DOHH2 (cell line): Measurements from ENCODE around the gene LRP10.

Experiments
- EZH2phosphoT487 ChIP-seq: fragments of 200-600 bp; sonication (generic); IDR thresholded peaks from 2 replicates; pipeline ENCODE4 v1.6.1; 2017; ENCODE audit warnings: borderline replicate concordance, mild to moderate bottlenecking, antibody characterized with exemption, low read length, moderate library complexity, mixed read lengths
- TF ChIP-seq, protein P1 (sequence below): fragments of 200-600 bp; sonication (generic); IDR thresholded peaks from one replicate; pipeline ENCODE4 v1.5.1; 2014; ENCODE audit warnings: antibody characterized with exemption, mild to moderate bottlenecking, low read depth, low read length; ENCODE audit not compliant: poor library complexity, severe bottlenecking

DNA sequence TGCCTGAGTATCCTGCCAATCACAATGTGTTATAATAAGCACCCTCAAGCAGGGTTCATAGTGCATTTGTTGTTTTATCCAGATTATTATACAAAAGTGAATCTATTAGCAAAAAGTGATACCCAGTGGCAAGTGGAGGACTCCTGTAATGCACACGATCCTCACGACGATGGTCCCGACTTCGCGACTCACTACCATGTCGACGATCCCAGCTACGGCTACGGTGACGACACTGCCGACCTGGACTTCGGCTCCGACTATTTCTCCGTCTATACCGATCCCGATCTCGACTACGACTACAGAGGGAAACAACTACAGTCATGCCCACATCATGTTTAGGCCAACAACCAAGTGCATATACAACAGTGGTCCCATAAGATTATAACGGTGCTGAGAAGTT lies 34.5 kb downstream of the LRP10 start:
- TF ChIP-seq, protein P1, sequence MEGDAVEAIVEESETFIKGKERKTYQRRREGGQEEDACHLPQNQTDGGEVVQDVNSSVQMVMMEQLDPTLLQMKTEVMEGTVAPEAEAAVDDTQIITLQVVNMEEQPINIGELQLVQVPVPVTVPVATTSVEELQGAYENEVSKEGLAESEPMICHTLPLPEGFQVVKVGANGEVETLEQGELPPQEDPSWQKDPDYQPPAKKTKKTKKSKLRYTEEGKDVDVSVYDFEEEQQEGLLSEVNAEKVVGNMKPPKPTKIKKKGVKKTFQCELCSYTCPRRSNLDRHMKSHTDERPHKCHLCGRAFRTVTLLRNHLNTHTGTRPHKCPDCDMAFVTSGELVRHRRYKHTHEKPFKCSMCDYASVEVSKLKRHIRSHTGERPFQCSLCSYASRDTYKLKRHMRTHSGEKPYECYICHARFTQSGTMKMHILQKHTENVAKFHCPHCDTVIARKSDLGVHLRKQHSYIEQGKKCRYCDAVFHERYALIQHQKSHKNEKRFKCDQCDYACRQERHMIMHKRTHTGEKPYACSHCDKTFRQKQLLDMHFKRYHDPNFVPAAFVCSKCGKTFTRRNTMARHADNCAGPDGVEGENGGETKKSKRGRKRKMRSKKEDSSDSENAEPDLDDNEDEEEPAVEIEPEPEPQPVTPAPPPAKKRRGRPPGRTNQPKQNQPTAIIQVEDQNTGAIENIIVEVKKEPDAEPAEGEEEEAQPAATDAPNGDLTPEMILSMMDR, result no peak
- TF ChIP-seq EZH2phosphoT487, result no peak
